Stimulated activated CD8-positive, alpha-beta memory T cell treated with anti-CD3 and anti-CD28 coated beads, Interleukin-12 subunit alpha, Interleukin-12 subunit beta, amount 100 ng/mL, for 1 hour (primary cell): ENCODE measurements around the gene MYRFL.

Source experiments
- DNase-seq: peaks from one replicate; pipeline ENCODE4 v3.0.0-alpha.2; 2020; ENCODE audit warnings: low read depth

MYRFL gene

DNA sequence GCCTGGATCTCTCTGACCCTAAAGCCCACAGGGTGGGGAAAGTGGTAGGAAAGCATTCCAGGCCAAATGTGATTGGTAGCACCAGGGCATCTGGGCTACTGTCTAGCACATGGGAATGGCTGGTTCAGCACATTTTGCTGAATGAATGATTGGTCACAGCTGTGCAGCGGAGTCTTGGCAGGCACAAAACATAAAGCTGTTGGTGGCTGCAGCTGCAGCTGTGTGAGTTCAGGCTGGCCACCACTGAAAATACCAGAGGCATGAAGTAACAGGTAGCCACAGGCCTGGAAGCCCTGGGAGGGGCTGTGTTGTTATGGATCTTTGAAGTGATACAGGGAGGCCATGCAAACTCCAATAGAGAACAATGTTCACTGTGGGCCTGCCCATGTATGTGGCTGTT lies 72.7 kb downstream of the MYRFL start:
- no peak for DNase-seq

DNA sequence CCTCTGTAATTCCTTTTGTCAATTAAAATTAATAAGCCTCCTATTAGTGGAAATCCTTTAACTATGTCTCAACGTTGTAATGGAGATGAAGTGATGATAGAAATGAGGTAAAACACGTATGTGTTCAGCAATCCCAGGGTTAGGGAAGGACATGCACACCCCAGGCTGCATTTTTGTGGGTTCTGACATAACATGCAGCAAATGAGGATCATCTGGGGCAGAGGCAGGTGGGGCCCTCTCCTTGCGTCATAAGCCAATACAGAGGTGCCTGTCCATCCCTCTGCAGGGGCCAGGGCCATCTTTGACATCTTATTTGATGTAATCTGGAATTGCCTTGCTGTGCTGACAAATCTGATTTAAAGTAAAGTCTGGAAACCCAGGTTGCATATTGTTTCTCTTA lies 73.2 kb downstream of the MYRFL start:
- DNase-seq, result no peak

DNA sequence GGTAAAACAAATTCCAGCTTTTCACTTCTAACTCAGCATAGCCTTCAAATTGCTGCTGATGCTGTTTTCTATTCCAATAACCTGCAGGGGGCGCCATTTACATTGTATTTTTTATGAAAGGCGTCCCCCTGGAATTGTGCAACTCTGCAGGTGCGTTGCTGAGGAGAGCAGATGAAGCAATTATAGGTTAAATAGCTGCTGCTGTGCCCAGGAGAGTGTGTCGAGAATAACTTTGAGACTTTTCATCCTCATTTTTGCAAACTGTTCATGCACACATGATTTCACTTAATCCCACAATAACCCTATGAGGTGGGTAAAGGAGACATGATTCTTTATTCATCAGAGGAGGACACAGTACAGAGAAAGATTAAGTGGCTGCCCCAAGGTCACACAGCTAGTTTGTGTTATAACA lies 75.7 kb downstream of the MYRFL start:
- DNase-seq, result peak; percentile 59

DNA sequence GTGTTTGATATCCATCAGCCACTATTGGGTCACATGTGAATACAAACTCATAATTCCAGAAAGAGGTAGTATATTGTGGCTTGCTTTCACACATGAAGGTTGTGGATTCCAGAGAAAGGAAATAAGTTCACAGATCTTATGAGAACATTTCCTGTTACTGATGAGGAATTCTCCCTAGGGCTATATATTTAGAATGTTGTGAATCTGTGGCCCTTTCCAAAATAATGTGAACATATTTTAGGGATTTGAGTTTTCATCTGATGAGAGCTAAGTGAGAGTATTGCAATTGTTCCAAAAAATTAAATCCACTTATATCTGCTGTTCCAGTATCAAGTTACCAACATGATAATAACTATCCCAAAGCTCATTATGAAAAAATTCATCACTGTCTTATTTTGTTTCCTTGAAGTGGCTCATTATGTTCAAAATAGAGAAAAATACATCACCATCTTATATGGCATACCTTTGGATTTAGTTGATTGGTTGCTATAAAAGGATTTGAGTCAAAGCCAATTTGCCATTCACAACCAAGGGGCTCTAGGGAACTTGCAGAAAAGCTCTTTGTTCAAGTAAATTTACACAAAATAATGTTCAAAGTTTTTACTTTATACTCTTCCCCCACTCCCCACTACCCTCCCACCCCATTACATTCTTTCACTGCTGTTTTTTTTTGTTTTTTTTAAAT lies 76.3 kb downstream of the MYRFL start:
- DNase-seq, result no peak

DNA sequence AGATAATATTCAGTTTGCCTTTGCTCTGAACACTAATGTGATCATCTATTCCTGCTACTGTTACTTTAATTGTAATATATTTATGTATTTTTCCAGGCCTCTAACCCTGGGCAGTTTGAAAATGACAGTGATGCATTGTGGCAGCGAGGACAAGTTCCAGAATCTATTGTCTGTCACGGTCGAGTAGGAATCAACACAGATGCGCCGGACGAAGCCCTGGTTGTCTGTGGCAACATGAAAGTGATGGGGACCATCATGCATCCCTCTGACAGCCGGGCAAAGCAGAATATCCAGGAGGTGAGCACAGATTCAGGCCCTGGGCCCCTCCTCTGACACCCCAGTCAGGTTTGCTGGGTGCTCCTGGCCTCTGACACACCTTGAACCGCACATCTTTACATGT lies 78.5 kb downstream of the MYRFL start:
- no peak for DNase-seq

DNA sequence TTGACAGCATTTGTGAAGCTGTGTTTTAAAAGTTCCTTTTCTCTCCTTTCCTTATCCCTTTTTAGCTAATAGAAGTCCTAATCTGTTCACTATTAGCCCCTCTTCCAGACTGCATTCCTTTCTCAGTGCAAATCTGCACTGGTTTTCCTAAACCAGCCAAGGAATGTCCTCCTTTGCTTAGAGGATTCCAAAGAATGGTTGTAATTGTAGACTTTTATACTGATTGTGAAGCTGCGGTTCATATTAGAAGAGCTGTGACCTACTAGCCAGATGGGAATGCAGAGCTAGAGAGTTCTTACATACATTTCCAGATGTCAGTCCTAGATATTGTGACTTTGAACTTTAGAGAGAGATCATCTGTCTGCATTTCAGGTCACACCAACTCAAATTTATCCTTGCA lies 79.8 kb downstream of the MYRFL start:
- DNase-seq, result no peak

DNA sequence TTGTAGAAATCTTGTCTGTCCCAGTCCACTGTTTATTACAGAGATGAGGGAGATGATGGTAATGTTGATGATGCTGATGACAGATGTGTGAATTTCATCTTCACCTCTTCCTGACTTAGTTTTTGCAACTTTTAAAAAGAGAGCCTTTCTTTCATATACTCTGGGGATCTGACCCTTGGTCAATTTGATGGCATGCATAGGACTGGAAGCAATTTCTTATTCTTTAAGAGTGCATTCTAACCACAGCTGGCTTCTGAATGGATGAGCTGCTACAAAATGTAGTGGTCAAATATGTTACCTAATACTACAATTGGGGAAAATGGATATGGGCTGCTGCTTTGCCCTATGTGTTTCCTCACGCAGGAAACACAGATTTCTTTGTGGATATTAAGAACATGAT lies 80.8 kb downstream of the MYRFL start:
- DNase-seq, result no peak

DNA sequence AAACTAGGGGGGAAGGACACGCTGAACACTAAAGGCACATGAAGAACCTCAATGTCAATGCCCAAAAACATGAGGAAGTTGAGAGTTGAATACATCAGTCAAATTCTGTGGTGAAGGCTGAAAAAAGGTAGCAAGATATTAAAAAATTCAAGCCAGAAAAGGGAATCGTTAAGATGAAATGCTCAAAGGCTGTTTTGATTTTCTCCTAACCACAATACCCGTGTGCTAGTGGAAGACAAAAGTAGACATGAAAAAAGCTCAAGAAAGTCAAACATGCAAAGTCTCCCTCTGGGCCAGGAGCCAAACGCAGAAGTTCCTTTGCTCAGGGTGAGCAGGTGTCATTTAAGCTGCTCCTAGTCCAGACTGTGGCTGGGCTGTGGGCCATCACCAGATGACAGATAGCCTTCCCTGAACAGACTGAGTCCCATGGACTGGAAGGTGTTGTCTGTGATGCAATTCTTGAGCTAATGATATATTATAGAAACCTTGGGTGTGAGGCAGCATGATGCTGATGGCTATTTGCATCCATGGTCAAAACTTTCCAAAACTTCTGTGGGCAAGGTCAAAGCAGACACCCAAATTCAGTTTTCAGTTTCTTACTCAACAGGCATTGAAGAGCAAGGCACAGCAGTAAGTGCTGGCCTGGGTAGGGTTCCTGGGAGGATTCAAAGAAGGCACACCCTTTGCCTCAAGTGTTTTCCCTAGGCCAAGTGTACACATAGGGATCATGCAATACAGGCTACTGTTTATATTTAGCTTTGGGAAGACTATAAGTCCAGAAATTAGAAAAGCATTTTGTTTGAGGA lies 81.6 kb downstream of the MYRFL start:
- no peak for DNase-seq

DNA sequence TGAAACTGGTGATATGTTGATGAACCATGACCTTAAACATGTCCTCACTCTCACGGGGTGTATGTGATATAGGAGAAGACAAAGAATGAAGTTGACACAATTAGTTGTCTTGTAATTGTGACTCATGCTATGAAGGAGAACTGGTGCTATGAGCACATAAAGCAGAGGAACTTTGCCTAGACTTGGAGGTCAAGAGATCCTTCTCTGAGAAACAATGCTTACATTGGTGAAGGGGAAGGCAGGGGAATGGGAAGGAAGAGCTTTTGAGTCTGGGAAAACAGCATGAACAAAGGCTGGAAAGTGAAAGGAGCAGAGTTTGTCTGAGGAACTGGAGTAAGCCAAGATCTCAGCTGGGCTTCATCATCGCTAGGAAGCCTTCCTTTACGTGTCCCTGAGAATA lies 83.2 kb downstream of the MYRFL start:
- no peak for DNase-seq

DNA sequence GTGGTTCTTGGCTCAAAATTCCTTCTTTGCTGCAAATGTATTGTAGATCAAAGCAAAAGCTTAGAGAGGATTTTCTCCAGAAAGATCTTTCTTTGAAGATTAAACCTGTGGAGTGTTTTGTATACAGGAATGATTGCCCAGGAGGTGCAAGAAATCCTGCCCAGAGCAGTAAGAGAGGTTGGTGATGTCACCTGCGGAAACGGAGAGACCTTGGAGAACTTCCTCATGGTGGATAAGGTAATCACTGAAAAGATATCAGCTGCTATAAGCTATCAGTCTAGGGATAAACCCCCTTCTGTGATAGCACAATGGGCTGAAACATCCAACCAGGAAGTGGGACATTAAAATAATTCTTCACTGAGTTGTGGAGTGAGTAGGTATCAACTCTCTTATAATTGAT lies 85.7 kb downstream of the MYRFL start:
- DNase-seq, result no peak

DNA sequence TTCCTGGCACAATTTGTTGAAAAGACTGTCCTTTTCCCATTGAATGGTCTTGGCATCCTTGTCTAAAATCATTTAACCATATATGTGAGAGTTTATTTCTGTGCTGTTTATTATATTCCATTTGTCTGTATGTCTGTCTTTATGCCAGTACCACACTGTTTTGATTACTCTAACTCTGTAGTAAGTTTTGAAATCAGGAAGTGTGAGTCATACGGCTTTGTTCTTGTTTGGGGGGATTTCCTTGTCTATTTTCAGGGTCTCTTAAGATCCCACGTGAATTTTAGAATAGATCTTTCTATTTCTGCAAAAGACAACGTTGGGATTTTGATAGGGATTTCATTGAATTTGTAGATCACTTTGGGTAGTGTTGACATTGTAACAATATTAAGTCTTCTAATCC lies 88.5 kb downstream of the MYRFL start:
- no peak for DNase-seq

DNA sequence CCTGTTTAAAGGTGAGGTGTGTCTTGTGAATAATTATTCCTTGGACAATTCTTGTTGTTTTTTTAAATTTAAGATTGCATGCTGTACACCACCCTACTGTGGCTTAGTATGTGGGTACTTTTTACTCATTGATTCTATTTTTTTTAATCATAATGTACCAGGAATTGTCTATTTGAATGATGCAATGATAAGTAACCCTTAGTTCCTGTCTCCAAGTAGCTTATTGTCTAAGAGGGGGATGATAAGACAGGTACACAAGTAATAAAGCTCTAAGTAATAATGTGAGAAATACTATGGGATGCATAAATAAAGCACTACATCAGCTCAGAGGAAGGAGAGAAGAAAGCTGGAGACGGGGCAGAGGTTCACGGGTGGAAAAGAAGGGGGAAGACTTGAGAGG lies 90.9 kb downstream of the MYRFL start:
- DNase-seq, result no peak

DNA sequence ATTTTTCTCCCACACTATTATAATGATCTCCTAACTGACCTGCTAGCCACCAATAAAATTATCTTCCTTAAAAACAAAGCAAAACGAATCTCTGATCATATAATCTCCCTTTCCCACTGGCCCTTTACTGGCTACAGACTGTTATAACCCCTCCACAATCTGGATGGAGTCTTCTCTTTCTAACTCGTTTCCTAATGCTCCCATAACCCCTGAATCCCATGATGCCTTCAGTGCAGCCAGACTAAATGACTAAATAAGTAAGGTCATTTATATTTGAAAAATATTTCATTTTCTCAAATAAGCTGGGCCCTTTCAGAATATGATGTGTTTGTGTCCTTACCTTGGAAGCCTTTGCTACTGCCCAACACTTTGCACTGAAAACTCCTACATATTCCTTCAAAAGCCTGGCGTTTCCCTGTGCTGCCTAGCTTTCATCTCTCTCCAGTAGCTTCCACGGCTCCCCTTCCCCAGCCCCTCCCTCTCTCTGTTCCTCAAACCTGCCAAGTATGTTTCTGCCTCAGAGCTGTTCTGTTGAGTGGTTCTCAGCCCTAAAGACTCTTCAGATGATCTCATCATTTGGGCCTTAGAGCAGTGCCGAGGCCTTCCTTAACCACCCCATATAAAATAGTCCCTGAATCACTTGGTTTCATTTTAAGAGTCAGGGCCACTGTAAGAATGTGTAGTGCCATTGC lies 91.7 kb downstream of the MYRFL start:
- DNase-seq, result no peak

DNA sequence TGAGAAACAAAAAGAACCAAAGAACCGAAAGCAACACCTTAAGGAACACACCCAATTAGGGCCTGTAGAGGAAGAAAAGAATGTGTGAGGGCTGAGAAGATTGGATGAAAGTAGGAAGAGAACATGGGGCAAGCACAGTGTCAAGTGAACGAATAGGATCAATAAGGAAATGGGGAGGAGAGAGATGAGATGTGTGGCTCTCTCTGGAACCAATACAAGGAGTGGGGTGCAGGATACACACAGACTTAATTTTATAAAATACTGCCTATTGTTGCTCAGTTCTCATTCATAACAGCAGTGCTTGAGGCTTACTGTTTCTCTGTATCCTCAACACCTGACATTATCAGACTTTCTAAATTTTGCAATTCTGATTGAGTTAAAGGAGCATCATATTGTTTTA lies 93.3 kb downstream of the MYRFL start:
- DNase-seq, result no peak

DNA sequence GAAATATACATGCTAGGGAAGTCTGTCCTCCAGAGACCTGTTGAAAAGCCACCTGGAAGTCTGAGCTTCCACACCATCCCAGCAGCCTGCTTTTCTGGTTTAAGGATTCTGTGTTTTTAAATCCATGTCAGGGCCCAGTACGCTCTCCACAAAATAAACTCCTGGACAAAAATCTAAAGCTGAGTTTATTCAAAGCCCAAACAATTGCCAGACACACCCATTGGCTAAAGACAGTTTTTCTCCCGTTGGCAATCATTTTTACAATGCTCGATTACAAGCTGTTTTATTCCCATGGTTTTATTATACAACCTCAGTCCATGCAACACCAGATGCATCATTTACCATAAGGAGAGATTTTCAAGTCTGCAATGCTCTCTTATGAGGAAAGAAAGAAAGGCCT lies 94.5 kb downstream of the MYRFL start:
- no peak for DNase-seq

DNA sequence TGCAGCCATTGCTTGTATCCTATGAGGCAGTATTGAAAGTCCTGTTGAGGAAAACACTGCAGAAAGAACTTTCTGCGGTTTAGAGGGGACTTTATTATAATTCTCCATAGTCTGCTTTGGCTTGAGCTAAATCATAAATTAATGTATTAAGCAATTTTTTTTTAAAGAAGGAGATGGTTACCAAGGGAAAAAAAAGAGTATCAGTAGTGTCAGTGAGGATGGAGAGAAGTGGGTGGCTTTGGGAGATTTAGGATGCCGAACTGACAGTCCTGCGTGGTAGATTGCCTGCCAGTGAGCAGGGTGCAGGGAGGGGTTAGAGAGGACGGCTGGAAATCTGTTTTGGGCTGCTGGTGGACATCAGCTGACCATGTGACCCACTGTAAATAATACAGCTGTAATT lies 96.8 kb downstream of the MYRFL start:
- no peak for DNase-seq

DNA sequence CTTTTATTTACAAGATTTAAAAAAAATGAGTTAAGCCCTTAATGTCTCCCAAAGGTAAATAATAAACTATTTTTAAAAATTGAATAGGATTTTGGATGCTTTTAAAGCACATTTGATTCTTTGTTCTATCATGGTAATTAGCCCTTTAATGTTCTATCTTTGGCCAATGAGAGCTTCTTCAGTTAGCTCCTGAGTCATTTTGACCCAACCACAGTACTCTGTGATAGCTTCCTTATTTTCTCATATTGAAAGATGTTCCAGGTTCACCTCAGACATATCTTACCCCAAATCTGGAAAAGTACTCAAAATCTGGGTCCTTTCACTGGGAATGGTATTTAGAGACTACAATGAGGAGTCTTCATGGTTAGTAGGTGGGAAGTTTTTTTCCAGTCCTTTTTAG lies 98.0 kb downstream of the MYRFL start:
- DNase-seq, result no peak

DNA sequence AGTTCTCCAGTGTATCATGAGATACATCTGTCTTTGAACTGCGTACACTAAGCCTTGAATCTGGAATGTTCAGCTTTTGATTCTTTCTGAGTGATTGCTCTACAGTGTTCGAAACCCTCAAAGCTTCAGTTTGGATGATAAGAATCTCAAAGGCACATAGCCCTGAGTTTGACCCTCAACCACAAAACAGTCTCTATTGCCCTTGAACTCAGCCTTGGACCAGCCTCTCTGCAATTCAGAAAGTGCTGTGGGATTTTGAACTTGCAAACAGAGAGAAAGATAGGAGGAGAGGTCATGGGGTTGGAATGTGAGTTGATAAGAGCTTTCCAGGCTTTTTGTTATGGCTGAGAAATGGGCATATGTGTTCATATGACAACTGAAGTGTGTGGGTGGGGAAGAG lies 100.3 kb downstream of the MYRFL start:
- no peak for DNase-seq

DNA sequence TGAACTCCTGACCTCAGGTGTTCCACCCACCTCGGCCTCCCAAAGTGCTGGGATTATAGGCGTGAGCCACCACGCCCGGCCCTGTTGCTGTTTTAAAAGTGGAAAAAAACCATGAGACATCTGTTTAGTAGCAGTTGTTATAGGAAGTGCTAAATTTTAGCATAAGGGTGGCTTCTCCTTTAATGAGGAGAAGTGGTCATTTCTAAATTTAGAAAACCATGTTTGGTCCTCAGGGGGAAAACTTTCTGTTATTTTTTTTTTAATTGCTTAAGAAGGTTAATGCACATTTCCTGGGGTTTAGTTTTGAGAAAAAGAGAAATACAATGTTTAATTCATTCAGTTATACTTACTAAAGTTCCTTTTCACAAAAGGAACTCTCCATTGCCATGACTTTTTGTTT lies 102.1 kb downstream of the MYRFL start:
- no peak for DNase-seq

DNA sequence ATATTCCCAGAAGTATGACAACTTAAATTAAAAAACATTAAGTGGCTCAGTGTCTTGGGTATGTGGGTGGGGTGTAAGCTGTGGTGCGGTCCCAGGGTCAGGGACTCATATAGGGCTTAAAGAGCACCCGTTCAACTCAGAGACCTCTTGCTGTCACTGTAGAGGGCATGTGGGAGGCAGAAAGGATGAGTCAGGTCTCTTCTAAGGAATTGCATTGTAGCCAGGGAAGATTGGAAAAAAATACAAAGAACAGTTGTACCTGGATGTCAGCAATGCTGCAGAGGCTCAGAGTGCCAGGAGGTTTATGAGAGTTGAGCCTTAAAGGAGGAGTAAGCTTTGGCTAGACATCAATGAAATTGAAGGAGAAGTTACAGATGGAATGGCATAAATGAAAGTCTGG lies 104.1 kb downstream of the MYRFL start:
- no peak for DNase-seq

DNA sequence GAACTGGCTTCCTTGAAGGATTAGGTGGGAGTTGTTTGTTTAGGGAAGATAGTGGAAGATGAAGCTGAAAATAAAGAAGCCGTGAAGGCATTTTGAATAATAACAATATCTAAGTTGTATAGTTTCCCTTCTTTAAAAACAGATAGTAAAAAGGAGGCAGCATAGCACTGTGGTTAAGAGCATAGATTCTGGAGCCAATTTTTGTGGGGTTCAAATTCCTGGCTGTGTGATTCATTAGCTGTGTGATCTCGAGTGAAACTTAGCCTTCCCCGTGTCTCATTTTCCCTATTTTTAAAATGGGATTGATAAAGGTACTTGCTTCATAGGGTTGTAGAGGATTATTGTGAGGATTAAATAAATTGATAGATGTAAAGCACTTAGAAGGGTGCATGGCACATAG lies 104.5 kb downstream of the MYRFL start:
- DNase-seq, result no peak

DNA sequence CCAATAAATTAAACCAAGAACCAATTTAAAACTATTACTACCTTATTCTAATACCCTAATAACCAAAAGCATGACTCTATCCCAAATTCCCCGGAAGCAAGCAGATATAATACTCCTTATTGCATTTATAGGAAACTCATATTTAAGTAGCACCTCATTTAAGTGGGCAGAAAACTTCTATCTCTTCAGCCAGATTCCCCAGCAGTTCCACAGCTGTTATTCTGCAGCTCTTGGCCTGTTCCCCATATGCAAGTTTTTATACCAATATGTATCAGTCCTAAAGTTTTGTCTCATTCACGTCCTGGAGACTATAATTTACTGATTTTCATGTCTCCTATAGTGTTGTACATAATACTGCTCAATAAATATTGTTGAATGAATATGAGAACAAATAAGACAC lies 106.5 kb downstream of the MYRFL start:
- no peak for DNase-seq

DNA sequence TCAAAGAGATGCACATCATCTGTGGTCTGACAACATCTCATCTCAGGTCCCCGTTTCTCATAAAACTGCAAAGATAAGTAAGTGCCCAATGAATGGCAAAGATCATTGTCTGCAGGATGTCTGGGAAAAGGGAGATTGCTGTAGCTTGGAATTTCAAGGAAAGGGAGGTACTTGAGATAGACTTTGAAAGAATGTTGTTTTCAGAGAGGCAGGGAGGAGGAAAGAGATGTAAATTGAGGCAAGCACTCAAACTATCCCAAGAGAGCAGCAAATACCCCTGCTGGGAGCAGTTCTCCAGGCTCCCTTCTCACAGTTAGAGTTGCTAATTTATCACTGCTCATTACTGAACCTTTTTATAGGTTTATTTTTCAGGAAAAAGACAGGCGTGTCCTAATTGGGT lies 107.1 kb downstream of the MYRFL start:
- DNase-seq, result no peak
